Measurements from ENCODE around the gene PIP5KL1. TPM values are rescaled to one million over a fixed set of nuclear protein-coding genes. Genes with fewer than 3 reads are reported as not detected.
A peak's percentile ranks its signal among the peaks of the same experiment; 100 is the strongest.

PIP5KL1 gene
- total and polyA plus RNA-seq, 2 of the 4 experiments (the other 2 are of a cell fraction) = 0.36 to 3.6 TPM

DNA sequence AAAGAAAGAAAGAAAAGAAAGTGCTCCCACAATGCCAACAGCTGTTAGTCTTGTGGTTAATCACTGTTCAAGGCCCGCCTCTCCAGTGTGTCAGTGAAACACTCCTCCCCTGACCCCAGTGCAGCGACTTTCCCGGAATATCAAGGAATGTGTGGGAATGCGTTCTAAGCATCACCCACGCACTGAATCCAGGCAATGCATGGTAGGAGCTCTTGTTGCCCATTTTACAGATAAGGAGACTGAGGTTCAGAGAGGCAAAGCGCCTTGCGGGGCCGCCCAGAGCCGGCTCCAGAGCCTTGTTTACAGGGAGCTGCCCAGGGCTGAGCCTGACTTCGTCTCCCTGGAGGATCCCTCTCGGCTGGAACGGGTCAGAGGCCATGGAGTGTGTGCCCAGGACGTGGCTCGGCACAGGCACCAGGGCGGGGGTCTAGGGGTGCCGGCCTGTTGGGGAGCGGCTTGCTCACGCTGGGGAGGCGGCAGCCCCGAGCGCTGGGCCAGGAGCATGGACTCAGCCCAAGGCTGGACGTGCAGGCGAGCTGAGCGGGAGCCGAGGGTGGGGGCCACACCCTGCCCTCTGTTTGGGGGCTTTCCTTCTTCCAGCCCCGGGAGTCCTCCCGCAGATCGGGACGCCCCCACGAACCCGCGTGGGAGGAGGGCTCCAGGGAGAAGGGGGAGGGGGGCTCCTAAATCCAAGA is 32.0 kb downstream of the PIP5KL1 start:
- Histone ChIP-seq H2AK5ac (ENCODE audit: low read depth, low read length) (peak overlapping the region; percentile 74), H3K14ac (replicated peaks; ENCODE audit: low read depth, low read length) (peak overlapping the region; percentile 85), H3K9ac (ENCODE audit: low read depth, low read length) (peak overlapping the region; percentile 91), H3K23ac (ENCODE audit: low read depth, low read length) (peak overlapping the region; percentile 91), H3K4ac (ENCODE audit: low read depth, low read length) (peak overlapping the region; percentile 83), H3K18ac (ENCODE audit: low read depth, low read length) (peak overlapping the region; percentile 81), H4K91ac (ENCODE audit: insufficient read depth, low read depth, low read length) (peak overlapping the region; percentile 68), H2BK15ac (ENCODE audit: low read depth, low read length) (no peak overlapping the region), H2BK5ac (ENCODE audit: low read depth, low read length, poor library complexity, severe bottlenecking) (peak overlapping the region; percentile 89), H3K9me1 (ENCODE audit: insufficient read depth, low read length) (peaks cover 16% of the 10 kb centered on the region), H3K4me1 (ENCODE audit: control insufficient read depth, insufficient read depth, low read length) (peaks cover 23% of the 10 kb centered on the region), H3K27me3 (ENCODE audit: control insufficient read depth, insufficient read depth, low read length) (no peaks in the 10 kb centered on the region), H4K8ac (ENCODE audit: low read depth in 2 of 2, low read length in 2 of 2) (peak overlapping the region; percentile 10 to 42; a peak in 3 of 4 replicates), H3K4me3 (ENCODE audit: insufficient read depth, low read depth, low read length) (peak overlapping the region; percentile 98), H2BK120ac (ENCODE audit: low read depth, low read length) (peak overlapping the region; percentile 59), H3K4me2 (ENCODE audit: low read depth, low read length) (peak overlapping the region; percentile 32), H3K36me3 (ENCODE audit: control insufficient read depth, insufficient read depth, low read length) (peaks cover 27% of the 10 kb centered on the region), H2AK9ac (replicated peaks; ENCODE audit: low read depth, low read length, poor library complexity) (peak overlapping the region; percentile 88), H3K79me1 (ENCODE audit: low read depth in 1 of 2, low read length in 2 of 2) (peaks cover 19 to 56% of the 10 kb centered on the region in 2 experiments; a peak in 3 of 4 replicates), H2BK20ac (ENCODE audit: low read depth, low read length) (no peak overlapping the region), H4K5ac (ENCODE audit: low read depth, low read length) (peak overlapping the region; percentile 55), H3K27ac (ENCODE audit: insufficient read depth, low read length) (peak overlapping the region; percentile 95), H2AFZ (replicated peaks; ENCODE audit: low read length, poor library complexity) (peak overlapping the region; percentile 86), H3K9me3 (ENCODE audit: control insufficient read depth, insufficient read depth, low read length) (peaks cover 5% of the 10 kb centered on the region; the same call in 1 of the 2 replicates), H4K20me1 (ENCODE audit: insufficient read depth, low read length) (peaks cover 27% of the 10 kb centered on the region), H3K56ac (ENCODE audit: extremely low read depth, insufficient read depth, low read length) (peak overlapping the region; percentile 56)
- BruUV-seq (replicated peaks) = no TSS peak
- dilution Hi-C loops (cut with HindIII; ENCODE audit: low sequenced_read_pairs, unreplicated experiment) = no loop called here
- in situ Hi-C loops (cut with MboI; ENCODE audit: low sequenced_read_pairs) = no loop called here
- DNase-seq (peak; percentile 89), ATAC-seq (ENCODE audit: low read depth) (peak; percentile 36)
- ChIA-PET POLR2A (ENCODE audit: unreplicated experiment) (interaction anchor here (0.8 kb wide), 1 partner anchor 14 kb away, joined by 3 read pairs; no protein-coding TSS in a partner anchor), CTCF (interaction anchor here (1.2 kb wide), 1 partner anchor 164 kb away, joined by 4 read pairs; the partner anchor contains the start of gene TOR2A)
- TF ChIP-seq RCOR1 (IDR thresholded peaks at IDR 0.05; ENCODE audit: insufficient replicate concordance, low read length) = peak; percentile 98
- no peak for TF ChIP-seq POLR2A (IDR thresholded peaks at IDR 0.05; ENCODE audit: low read depth, low read length)
- no peak for TF ChIP-seq FOS (IDR thresholded peaks at IDR 0.05; ENCODE audit: low read depth, low read length)
- TF ChIP-seq, protein P1, sequence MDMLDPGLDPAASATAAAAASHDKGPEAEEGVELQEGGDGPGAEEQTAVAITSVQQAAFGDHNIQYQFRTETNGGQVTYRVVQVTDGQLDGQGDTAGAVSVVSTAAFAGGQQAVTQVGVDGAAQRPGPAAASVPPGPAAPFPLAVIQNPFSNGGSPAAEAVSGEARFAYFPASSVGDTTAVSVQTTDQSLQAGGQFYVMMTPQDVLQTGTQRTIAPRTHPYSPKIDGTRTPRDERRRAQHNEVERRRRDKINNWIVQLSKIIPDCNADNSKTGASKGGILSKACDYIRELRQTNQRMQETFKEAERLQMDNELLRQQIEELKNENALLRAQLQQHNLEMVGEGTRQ (IDR thresholded peaks at IDR 0.05; ENCODE audit: low read depth, low read length) = no peak
- no peak for TF ChIP-seq NFE2L2 (IDR thresholded peaks at IDR 0.05; ENCODE audit: low read depth, low read length)
- no peak for TF ChIP-seq RAD21 (IDR thresholded peaks at IDR 0.05; ENCODE audit: low read length)
- no peak for TF ChIP-seq RFX5 (IDR thresholded peaks at IDR 0.05; ENCODE audit: low read depth, low read length)
- TF ChIP-seq, protein P2, sequence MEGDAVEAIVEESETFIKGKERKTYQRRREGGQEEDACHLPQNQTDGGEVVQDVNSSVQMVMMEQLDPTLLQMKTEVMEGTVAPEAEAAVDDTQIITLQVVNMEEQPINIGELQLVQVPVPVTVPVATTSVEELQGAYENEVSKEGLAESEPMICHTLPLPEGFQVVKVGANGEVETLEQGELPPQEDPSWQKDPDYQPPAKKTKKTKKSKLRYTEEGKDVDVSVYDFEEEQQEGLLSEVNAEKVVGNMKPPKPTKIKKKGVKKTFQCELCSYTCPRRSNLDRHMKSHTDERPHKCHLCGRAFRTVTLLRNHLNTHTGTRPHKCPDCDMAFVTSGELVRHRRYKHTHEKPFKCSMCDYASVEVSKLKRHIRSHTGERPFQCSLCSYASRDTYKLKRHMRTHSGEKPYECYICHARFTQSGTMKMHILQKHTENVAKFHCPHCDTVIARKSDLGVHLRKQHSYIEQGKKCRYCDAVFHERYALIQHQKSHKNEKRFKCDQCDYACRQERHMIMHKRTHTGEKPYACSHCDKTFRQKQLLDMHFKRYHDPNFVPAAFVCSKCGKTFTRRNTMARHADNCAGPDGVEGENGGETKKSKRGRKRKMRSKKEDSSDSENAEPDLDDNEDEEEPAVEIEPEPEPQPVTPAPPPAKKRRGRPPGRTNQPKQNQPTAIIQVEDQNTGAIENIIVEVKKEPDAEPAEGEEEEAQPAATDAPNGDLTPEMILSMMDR (conservative IDR thresholded peaks at IDR 0.05; ENCODE audit: low read depth, low read length) = no peak
- no peak for TF ChIP-seq MXI1 (IDR thresholded peaks at IDR 0.05; ENCODE audit: borderline replicate concordance, low read depth, low read length)
- peak; percentile 84; the same call in 1 of the 2 replicates for TF ChIP-seq MAZ (IDR thresholded peaks at IDR 0.05; ENCODE audit: borderline replicate concordance, low read depth, low read length)
- WGBS, 2 experiments (ENCODE audit: extremely low coverage in 2 of 2, insufficient read length in 1 of 2) = 12% methylated on average over 13 of the region's 32 CpGs; no CpG with 5 or more reads in 1 of the 2 experiments
- intact Hi-C loops (cut with micrococcal nuclease) = no loop called here

Measured in IMR-90 (cell line).